Gastrocnemius medialis (tissue), 4 donors: Measurements from ENCODE around the gene PRKAR2B. TPM values are rescaled to one million over a fixed set of nuclear protein-coding genes. Genes with fewer than 3 reads are reported as not detected.

Experiments used
- ATAC-seq, 2 donors: fragments of 150-250 bp; one replicate each; pipeline ENCODE4 v1.9.1; 2016
- DNase-seq, 2 donors: peaks; one replicate each; pipeline ENCODE4 v3.0.0-alpha.2; 2019
- H3K27ac ChIP-seq, 4 donors: fragments of 200-600 bp; sonication (generic); 1 replicate in 1 of 4; 2 replicates in 3 of 4; pipeline ENCODE4 v1.5.1; 2016 to 2018; ENCODE audit warnings: mild to moderate bottlenecking in 2 of 4, moderate library complexity in 1 of 4
- H3K27me3 ChIP-seq, 3 donors: fragments of 200-600 bp; sonication (generic) in 2 of 3; 1 replicate in 1 of 3; 2 replicates in 2 of 3; pipeline versions ENCODE4 v1.5.1 to v1.6.0; 2016 to 2019; ENCODE audit warnings: mild to moderate bottlenecking in 1 of 3, moderate library complexity in 1 of 3
- H3K36me3 ChIP-seq, 2 donors: fragments of 200-600 bp; sonication (generic) in 1 of 2; one replicate each; pipeline ENCODE4 v1.5.1; 2017 to 2018
- H3K4me1 ChIP-seq, 2 donors: fragments of 200-600 bp; sonication (generic) in 1 of 2; one replicate each; pipeline ENCODE4 v1.5.1; 2016 to 2017; ENCODE audit warnings: mild to moderate bottlenecking in 2 of 2
- H3K4me3 ChIP-seq, 4 donors: fragments of 200-600 bp; sonication (generic) in 3 of 4; 1 replicate in 1 of 4; 2 replicates in 3 of 4; pipeline ENCODE4 v1.5.1; 2016 to 2019; ENCODE audit warnings: mild to moderate bottlenecking in 2 of 4
- H3K9me3 ChIP-seq, 3 donors: fragments of 200-600 bp; sonication (generic) in 2 of 3; 1 replicate in 1 of 3; 2 replicates in 2 of 3; pipeline ENCODE4 v1.5.1; 2016 to 2019
- POLR2A ChIP-seq, 2 donors: fragments of 450-650 bp; IDR thresholded peaks; one replicate each; pipeline ENCODE4 v1.6.1; 2017; ENCODE audit warnings: antibody characterized with exemption in 2 of 2, mild to moderate bottlenecking in 2 of 2, moderate library complexity in 2 of 2
- in situ Hi-C, 4 donors: fragments of 200-750 bp; cut with MboI; loops; one replicate each; pipeline versions ENCODE4 v1.15.0 to v1.8.0; 2017; ENCODE audit warnings: low sequenced_read_pairs in 4 of 4
- intact Hi-C: fragments of 100-400 bp; cut with DNase I; formaldehyde crosslinking; loops from one replicate; pipeline ENCODE4 v1.15.1; 2023; ENCODE audit warnings: low total_unique reads
- total RNA-seq, 4 donors: library from RNA; depleted of rRNA; stranded (reverse); fragments of >200 nt; gene quantifications; one replicate each; pipeline versions ENCODE4 v1.1.0 to v1.2.3, GENCODE V29; 2016
- TF ChIP-seq, protein P1 (sequence below), 5 experiments: fragments of 450-650 bp in 3 of 5; fragments of 200-600 bp in 2 of 5; sonication (generic) in 2 of 5; IDR thresholded peaks in 4 of 5; conservative IDR thresholded peaks in 1 of 5; 1 replicate in 4 of 5; 2 replicates in 1 of 5; pipeline ENCODE4 v1.5.1; 2016 to 2019; ENCODE audit warnings: antibody characterized with exemption in 5 of 5, mild to moderate bottlenecking in 3 of 5, moderate library complexity in 3 of 5

Gene PRKAR2B
- total RNA-seq, 4 donors from 2014 or later: 0.85 to 6.0 (median 1.4) TPM

DNA sequence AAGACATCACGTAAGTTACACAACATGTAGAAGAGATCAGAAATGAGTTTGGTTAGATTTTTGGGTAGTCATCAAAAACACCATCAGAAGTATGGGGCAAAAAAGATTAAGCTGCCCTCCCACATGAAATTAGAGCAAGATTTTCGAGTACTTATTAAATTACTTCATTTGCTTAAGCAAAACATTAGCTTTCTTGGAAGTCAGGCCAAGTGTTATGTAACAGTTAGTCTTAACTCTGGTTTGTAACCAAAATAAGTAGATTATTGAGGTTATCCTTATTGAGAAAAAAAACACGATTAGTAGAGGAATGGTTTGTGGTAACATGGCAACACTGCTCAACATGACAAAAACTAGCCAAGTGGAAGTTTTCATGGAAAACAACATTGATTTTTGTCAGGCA is 162.2 kb downstream of the PRKAR2B start:
- H3K36me3 ChIP-seq: peaks cover 0 to 45% of the 10 kb centered on the region in 2 donors
- TF ChIP-seq POLR2A (IDR thresholded peaks at IDR 0.05): no peak
- TF ChIP-seq, protein P1, sequence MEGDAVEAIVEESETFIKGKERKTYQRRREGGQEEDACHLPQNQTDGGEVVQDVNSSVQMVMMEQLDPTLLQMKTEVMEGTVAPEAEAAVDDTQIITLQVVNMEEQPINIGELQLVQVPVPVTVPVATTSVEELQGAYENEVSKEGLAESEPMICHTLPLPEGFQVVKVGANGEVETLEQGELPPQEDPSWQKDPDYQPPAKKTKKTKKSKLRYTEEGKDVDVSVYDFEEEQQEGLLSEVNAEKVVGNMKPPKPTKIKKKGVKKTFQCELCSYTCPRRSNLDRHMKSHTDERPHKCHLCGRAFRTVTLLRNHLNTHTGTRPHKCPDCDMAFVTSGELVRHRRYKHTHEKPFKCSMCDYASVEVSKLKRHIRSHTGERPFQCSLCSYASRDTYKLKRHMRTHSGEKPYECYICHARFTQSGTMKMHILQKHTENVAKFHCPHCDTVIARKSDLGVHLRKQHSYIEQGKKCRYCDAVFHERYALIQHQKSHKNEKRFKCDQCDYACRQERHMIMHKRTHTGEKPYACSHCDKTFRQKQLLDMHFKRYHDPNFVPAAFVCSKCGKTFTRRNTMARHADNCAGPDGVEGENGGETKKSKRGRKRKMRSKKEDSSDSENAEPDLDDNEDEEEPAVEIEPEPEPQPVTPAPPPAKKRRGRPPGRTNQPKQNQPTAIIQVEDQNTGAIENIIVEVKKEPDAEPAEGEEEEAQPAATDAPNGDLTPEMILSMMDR (IDR thresholded peaks at IDR 0.05 in 4 of 5, conservative IDR thresholded peaks at IDR 0.05 in 1 of 5): no peak
- no peak overlapping the region for H3K27ac ChIP-seq
- no peak overlapping the region for H3K4me3 ChIP-seq
- H3K4me1 ChIP-seq: peaks cover 19 to 27% of the 10 kb centered on the region in 2 donors
- intact Hi-C loops: loop anchor here (5.0 to 10.0 kb wide), 2 partner anchors 71 to 358 kb away; partner anchors contain the start of genes COG5 and DUS4L
- ATAC-seq (no peak), DNase-seq (no peak)
- in situ Hi-C loops: loop anchor here in 1 of 4 donors (25.0 kb wide), 1 partner anchor 506 kb away; no protein-coding TSS in a partner anchor
- no peaks in the 10 kb centered on the region for H3K9me3 ChIP-seq
- H3K27me3 ChIP-seq: no peaks in the 10 kb centered on the region

DNA sequence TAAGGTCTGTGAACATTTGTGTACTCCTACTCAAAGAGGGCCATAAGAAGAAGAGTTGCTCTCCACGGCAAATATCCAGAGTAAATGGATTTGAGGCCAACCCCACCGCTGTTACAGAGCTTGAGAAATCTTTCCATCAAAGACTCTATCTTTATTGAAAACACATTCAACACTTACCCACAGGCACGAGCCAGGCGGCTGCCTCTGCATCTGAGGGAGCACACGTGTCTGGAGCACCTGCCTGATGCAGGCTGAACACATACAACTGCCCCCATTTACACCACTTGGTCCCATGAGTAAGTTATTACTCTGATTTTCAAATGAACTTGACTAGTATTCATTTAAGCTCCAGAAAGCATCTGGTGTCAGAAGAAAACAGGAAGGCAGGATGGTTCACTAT is 163.0 kb downstream of the PRKAR2B start:
- H3K4me3 ChIP-seq: no peak overlapping the region
- H3K27me3 ChIP-seq: no peaks in the 10 kb centered on the region
- no peaks in the 10 kb centered on the region for H3K9me3 ChIP-seq
- no peak for ATAC-seq
- intact Hi-C loops (loop anchor here (5.0 to 10.0 kb wide), 2 partner anchors 70 to 357 kb away; partner anchors contain the start of genes COG5 and DUS4L), in situ Hi-C loops (loop anchor here in 1 of 4 donors (25.0 kb wide), 1 partner anchor 505 kb away; no protein-coding TSS in a partner anchor)
- peaks cover 0 to 38% of the 10 kb centered on the region in 2 donors for H3K36me3 ChIP-seq
- H3K27ac ChIP-seq: peak overlapping the region; percentile 72 to 78 (median 78)
- TF ChIP-seq, protein P1 (IDR thresholded peaks at IDR 0.05 in 4 of 5, conservative IDR thresholded peaks at IDR 0.05 in 1 of 5): no peak
- no peak for TF ChIP-seq POLR2A (IDR thresholded peaks at IDR 0.05)
- DNase-seq: no peak
- H3K4me1 ChIP-seq: peaks cover 19 to 22% of the 10 kb centered on the region in 2 donors

DNA sequence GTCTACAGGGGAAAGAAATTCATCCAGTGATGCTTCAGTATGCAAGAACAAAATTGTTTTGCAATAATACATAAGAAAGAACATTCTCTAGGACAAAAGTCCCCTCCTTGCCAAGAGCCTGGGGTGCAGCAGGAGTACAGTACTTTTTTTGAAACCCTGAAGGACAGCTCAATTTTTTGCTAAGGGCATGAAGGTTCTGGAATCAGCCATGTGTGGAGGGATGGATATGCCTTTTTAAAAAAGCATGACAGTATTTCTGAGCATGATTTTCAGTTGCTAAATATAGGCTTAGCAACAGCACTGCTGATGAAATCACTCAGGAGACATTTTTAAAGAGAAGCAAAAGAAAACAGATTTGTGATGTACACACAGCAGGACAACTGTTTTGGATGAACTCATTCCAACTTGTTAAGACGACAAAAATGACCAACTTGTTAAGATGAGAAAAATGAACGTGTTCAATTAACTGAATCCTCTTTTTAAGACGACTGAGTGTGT is 163.6 kb downstream of the PRKAR2B start:
- in situ Hi-C loops (loop anchor here in 1 of 4 donors (25.0 kb wide), 1 partner anchor 504 kb away; no protein-coding TSS in a partner anchor), intact Hi-C loops (loop anchor here (5.0 to 10.0 kb wide), 2 partner anchors 69 to 357 kb away; partner anchors contain the start of genes COG5 and DUS4L)
- ATAC-seq: peak; percentile 67 to 79
- Histone ChIP-seq H3K4me3 (no peak overlapping the region), H3K27me3 (no peaks in the 10 kb centered on the region), H3K9me3 (no peaks in the 10 kb centered on the region), H3K27ac (peak overlapping the region; percentile 72 to 78 (median 78)), H3K36me3 (peaks cover 0 to 32% of the 10 kb centered on the region in 2 donors), H3K4me1 (peaks cover 19 to 22% of the 10 kb centered on the region in 2 donors)
- no peak for TF ChIP-seq POLR2A (IDR thresholded peaks at IDR 0.05)
- TF ChIP-seq, protein P1 (IDR thresholded peaks at IDR 0.05 in 4 of 5, conservative IDR thresholded peaks at IDR 0.05 in 1 of 5): no peak
- no peak for DNase-seq

DNA sequence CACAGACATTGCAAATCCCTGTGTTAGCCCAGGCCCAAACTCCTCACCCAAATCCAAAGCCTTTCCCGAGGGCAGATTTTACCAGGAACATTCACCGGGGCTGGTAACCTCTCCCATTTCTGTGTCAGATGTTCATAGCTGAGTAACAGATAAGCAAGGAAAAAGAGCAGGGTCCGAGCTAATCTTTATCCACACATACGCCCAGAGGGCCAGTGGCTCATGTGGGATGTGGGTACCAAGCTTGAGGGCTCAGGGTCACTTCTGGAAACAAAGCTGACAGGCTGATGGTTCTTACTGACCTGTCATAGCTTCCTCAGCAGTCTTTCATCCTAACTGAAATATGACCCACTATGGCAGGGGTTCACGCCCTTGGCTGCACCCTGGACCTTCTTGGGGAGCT is 164.1 kb downstream of the PRKAR2B start:
- no peak for TF ChIP-seq POLR2A (IDR thresholded peaks at IDR 0.05)
- TF ChIP-seq, protein P1 (IDR thresholded peaks at IDR 0.05 in 4 of 5, conservative IDR thresholded peaks at IDR 0.05 in 1 of 5): no peak
- Histone ChIP-seq H3K4me3 (no peak overlapping the region), H3K9me3 (no peaks in the 10 kb centered on the region), H3K27ac (peak overlapping the region; percentile 72 to 78 (median 78)), H3K4me1 (peaks cover 19 to 22% of the 10 kb centered on the region in 2 donors), H3K36me3 (peaks cover 0 to 27% of the 10 kb centered on the region in 2 donors), H3K27me3 (no peaks in the 10 kb centered on the region)
- ATAC-seq (peak in 1 of 2 donors; percentile 15), DNase-seq (no peak)
- intact Hi-C loops (loop anchor here (5.0 to 10.0 kb wide), 2 partner anchors 69 to 356 kb away; partner anchors contain the start of genes COG5 and DUS4L), in situ Hi-C loops (loop anchor here in 1 of 4 donors (25.0 kb wide), 1 partner anchor 504 kb away; no protein-coding TSS in a partner anchor)
